Stimulated activated naive CD8-positive, alpha-beta T cell treated with anti-CD3 and anti-CD28 coated beads, Interleukin-15, Interleukin-2, amounts not matched to agents 100 U/mL and 50 U/mL, for 24 hours (primary cell): ENCODE measurements around the gene CARD11.

ENCODE experiments used
- ATAC-seq: fragments of 150-1000 bp; cut with Tn5 transposase; one replicate; pipeline ENCODE4 v1.10.0; 2021
- DNase-seq: peaks from one replicate; pipeline ENCODE4 v3.0.0; 2021

The CARD11 gene

GRCh38 chr7:3020416-3020815, 23.3 kb downstream of the CARD11 start:
- no peak for ATAC-seq
- no peak for DNase-seq

- ATAC-seq (no peak), DNase-seq (no peak)
These were observed 23.9 kb downstream of the CARD11 start for GRCh38 chr7:3019801-3020200.

DNA sequence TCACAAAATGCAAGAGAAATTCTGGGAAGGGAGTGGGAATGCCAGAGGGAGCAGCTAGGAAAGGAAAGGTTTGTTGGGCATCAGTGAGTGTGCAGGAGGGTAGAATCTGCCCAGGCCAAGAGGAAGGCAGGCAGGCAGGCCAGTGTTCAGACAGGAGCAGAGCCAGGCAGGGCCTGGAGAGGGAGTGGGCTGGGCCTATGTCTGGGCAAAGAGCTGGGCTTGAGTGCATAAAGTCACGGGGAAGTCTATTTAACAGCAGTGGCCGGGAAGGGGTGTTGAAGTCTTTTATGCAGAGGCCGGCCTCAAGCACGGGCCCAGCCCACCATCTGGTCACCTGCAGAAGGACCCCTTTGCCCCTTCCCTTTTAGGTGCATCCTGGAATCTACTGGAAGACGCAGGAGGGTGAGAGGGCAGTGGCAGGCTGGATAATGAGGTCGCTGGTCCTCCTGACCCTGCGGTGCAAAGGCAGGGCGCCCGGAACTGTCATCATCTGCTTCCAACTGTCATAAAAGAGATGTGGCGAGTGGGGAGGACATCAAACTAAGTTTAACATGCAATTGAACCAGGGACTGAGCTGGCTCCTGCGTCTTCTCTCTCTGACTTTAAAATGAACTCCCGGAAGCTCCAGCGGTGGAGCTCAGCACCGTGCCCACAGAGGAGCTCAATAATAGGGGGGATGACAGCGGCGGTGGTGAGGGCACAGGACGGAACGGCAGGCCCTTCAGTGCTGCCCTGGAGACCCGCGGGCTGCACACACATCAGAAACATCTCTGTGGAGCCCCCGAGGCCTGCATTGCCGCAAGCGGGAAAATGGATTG, 29.5 kb downstream of the CARD11 start:
- DNase-seq (no peak), ATAC-seq (no peak)

- DNase-seq (no peak), ATAC-seq (peak; percentile 65)
These were observed 32.3 kb downstream of the CARD11 start for GRCh38 chr7:3011211-3011852.

DNA sequence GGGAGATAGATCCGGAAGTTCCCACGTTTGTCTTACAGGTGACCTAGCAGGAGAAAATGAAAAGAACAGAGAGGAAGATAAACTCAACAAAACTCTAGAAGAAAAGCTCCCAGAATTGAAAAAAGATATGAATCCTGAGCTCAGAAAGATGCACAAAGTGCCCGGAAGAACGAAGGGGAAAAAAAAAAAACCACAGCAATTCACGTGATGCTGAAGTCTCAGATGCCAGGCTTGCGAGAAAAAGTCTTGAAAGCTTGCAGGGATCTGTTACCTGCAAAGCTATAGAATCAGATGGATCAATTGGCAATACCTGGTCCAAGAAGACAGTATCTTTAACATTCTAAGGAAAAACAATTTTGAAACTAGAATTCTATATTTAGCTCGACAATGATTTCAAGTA, 33.5 kb downstream of the CARD11 start:
- ATAC-seq (no peak), DNase-seq (no peak)

DNA sequence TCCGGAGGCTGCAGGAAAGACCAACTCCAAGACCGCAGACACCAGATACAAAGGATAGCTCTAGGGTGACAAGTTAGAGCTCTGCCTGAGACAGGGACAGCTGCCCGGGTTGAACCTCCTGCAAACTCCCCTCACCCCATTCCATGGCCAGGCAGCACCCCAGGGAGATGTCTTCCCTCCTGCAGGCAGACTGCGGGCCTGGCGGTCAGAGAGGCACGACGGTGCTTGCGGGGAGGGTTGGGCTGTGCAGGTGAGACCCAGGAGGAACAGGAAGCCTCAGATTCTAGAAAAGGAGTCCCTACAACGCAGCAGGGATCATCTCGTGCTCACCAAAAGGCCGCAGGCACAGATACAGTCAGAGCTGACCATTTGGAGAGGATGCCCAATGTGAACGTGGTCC, 34.6 kb downstream of the CARD11 start:
- no peak for ATAC-seq
- DNase-seq = no peak

DNA sequence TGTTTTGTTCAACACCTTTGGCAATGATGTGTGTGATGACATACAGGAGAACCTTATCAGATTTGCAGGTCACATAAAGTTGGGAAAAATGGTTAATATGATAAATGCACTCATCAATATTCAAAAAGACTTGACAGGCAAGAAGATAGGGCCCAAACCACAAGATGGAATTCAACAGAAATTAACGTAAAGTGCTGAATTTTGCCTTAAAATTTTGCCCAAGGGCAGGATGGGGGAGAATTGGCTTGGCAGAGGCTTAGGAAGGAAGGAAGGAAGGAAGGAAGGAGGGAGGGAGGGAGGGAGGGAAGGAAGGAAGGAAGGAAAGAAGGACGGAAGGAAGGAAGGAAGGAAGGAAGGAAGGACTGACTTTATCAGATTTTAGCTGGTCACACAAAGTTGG, 35.3 kb downstream of the CARD11 start:
- ATAC-seq (no peak), DNase-seq (no peak)

DNA sequence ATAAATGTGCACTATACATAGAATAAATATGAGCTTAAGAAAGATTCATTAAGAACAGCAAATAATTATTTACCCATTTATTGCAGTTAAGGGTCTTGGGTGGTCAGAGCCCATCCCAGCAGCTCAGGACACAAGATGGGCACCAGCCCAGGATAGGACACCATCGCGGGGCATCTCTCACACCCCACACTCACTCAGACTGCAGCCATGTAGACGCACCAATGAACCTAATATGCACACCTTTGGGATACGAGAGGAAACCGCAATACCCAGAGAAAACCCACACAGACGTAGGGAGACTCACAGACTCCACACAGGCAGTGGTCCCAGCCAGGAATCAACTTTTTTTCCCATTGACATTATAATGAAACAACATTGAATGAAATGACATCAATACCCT, 36.0 kb downstream of the CARD11 start:
- ATAC-seq (no peak), DNase-seq (no peak)

GRCh38 chr7:3005257-3005656, 38.4 kb downstream of the CARD11 start:
- DNase-seq (no peak), ATAC-seq (no peak)

DNA sequence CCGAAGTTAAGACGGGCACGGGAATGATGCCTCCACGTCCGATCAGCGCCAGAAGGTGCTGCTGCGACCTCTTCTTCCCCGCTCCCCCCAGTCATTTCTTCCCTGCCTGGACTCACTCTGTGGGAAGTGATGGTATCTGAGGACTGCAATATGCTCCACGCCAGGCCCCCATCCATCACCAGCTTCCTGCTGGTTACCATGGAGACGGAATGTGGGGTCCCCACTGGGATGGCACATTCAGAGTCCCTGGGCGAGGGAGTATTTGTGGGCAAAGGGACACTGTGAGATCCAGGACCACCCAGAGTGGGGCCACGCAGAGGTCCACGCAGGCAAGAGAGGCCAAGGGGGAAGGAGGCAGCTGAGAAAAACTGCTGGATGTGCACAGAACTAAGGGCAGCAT, 39.7 kb downstream of the CARD11 start:
- DNase-seq (no peak), ATAC-seq (no peak)

GRCh38 chr7:3002631-3003030, 41.0 kb downstream of the CARD11 start:
- DNase-seq (no peak), ATAC-seq (no peak)

DNA sequence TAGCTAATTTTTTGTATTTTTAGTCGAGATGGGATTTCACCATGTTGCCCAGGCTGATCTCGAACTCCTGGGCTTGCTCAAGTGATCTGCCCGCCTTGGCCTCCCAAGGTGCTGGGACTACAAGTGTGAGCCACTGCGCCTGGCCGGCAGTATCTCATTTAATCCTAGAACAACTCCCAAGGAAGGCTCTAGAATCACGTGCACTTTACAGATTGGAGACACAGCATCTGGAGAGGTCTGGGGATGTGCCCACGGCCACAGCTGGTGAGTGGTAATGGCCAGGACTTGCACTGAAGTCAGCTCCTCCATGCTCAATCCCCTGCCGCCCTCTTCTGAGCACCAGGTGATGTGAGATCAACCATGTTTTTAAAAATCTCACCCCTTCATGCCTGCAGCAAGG, 43.1 kb downstream of the CARD11 start:
- DNase-seq (no peak), ATAC-seq (no peak)

- no peak for DNase-seq
- no peak for ATAC-seq
These were observed 44.6 kb downstream of the CARD11 start for GRCh38 chr7:2999078-2999500.

DNA sequence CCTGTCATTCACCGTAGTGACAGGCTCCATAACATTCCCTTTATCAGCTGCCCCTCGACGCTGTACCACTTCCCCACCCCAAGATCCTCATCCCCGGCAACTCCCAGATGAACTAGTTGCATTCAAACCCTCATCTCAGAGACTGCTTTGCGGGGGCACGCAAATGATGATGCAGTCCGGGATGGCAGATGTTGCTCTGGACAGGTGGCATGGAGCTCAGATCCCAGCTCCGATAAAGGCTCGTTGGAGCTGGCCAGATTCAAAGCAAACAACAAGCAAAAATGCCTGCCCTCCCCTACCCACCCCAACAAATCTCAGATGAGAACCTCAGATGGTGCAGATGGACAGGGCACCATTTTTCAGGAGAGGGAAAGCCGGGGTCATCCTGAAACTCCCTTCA, 46.7 kb downstream of the CARD11 start:
- no peak for ATAC-seq
- DNase-seq = no peak

DNA sequence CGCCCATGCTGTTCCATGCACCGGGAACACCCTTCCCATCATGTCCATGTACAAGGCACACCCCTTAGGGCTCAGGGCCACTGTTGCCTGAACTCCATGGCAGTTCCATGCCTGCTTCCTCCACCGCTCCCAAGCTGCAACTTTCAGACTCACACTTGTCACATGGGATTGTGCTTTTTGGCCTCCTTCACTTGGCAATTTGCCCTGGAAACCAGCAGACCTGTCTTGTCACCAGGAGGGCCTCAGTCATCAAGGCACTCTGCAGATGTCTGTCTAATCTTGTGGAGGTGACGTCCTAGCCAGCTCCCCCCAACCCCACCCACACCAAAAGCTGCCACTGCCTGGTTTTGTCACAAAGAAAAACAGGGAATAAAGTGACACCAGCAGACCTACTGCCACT, 47.5 kb downstream of the CARD11 start:
- DNase-seq (no peak), ATAC-seq (no peak)

DNA sequence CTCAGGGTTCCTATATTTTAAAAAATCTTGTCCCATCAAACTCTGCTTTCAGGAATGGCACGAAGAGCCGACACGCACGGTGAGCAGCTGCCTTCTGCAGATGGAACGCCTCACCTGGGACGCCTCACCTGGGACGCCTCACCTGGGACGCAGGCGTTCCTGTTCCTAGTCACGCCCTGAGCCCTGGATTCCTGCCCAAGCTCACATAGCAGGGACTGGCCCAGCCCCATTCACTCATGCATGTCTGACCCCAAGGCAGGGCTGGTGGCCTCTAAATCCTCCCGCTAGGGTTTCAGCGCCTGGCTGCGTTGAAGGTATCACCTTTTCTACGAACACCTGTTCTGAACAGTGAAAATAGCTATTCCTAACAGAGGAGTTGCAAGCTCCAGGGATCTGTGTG, 49.8 kb downstream of the CARD11 start:
- ATAC-seq = no peak
- DNase-seq = no peak

DNA sequence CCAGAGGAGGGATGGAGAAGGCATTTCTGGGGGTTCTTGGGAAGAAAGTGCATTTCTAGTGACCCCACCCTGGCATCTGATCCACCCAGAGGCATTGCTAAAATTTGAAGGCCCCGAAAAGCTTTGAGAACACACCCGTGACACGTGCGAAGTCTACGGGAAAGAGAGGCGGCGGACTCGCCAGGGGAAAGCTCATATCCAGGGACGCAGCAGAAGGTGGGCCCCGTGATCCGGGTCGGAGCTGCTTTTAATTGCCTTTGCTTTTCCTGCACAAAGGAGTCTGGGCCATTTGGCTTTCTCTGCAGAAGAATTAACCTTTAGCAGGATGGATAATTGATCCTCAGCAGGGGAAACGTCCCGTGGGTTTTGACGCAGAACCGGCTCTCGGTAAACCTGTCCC, 50.3 kb downstream of the CARD11 start:
- ATAC-seq (no peak), DNase-seq (no peak)

- no peak for DNase-seq
- no peak for ATAC-seq
These were observed 52.7 kb downstream of the CARD11 start for GRCh38 chr7:2990949-2991470.

DNA sequence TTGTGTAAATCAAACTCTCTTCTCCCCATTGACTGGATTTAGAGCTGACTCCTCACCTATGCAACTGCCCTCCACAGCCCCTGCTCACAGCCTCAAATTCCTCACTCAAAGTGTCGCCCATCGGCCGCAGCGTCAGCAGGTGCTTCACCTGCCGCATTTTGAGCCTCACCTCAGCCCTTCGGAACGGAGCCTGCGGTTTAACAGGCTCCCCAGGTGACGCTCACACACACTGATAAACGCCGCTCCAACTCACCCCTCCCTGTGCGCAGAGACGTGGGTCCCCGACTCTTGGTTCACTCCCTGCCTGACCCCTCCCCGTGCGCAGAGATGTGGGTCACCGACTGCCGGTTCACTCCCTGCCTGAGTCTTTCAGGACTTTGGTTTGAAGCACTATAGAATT, 57.1 kb downstream of the CARD11 start:
- ATAC-seq (no peak), DNase-seq (no peak)

GRCh38 chr7:2985866-2986265, 57.8 kb downstream of the CARD11 start:
- DNase-seq = no peak
- ATAC-seq = no peak

DNA sequence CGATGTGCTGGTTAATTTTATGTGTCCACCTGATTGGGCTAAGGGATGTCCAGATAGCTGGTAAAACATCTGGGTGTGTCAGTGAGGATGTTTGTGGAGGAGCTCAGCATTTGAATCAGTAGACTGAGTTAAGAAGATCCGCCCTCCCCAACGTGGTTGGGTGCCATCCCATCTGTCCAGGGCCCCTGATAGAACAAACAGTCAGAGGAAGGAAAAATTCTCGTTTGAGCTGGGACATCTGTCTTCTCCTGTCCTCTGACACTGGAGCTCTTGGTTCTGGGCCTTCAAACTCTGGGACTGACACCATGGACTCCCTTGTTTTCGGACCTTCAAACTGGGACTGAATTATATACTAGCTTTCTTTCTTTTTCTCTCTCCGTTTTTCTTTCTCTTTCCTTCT, 59.6 kb downstream of the CARD11 start:
- ATAC-seq (no peak), DNase-seq (no peak)

- ATAC-seq (no peak), DNase-seq (no peak)
These were observed 60.1 kb downstream of the CARD11 start for GRCh38 chr7:2983586-2983985.

- DNase-seq = peak; percentile 58
- ATAC-seq = peak; percentile 26
These were observed 60.8 kb downstream of the CARD11 start for GRCh38 chr7:2982831-2983230.

DNA sequence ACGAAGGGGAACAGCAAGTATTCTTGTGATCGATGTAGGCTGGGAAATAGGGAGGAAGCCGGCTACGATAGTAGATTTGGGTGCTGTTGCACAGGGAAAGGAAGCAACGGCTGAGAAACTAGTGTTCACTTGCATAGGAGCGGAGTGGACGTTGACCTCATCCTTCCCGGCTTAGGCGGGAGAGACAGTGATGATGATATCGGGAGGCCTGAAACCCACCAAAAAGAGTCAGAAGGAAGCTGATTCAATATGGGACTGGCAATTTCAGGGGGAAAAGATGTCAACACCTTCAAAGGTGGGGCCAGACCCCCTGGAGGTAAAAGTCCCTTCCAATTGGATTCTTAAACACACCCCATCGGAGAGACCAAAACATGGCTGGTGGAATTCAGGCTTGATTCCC, 61.3 kb downstream of the CARD11 start:
- DNase-seq = no peak
- ATAC-seq = no peak
